GM12873 (cell line): ENCODE data around the gene MOGAT3.

Experiments
- CTCF ChIP-seq: IDR thresholded peaks from 2 replicates; pipeline ENCODE4 v1.5.1; 2012; ENCODE audit warnings: low read depth, mild to moderate bottlenecking, moderate library complexity, low read length, control low read depth; ENCODE audit not compliant: insufficient read depth; ENCODE audit errors: missing control alignments

MOGAT3 gene

GRCh38 chr7:101210143-101210542 is 9.3 kb upstream of the MOGAT3 start:
- TF ChIP-seq CTCF, result no peak

- no peak for TF ChIP-seq CTCF
These were observed 8.0 kb upstream of the MOGAT3 start for GRCh38 chr7:101208794-101209193.

- TF ChIP-seq CTCF, result no peak
These were observed 6.6 kb upstream of the MOGAT3 start for GRCh38 chr7:101207459-101207858.

- no peak for TF ChIP-seq CTCF
These were observed 5.8 kb upstream of the MOGAT3 start for GRCh38 chr7:101206665-101207042.

GRCh38 chr7:101205901-101206664 is 5.2 kb upstream of the MOGAT3 start:
- TF ChIP-seq CTCF, result no peak

GRCh38 chr7:101202603-101202918 is 1.7 kb upstream of the MOGAT3 start:
- no peak for TF ChIP-seq CTCF

GRCh38 chr7:101201695-101202602 is 1.1 kb upstream of the MOGAT3 start:
- no peak for TF ChIP-seq CTCF
